SK-N-MC (cell line): Measurements from ENCODE around the gene ELAVL1.

Experiments
- EZH2 ChIP-seq: fragments of 200-600 bp; sonication (generic); IDR thresholded peaks from one replicate; pipeline ENCODE4 v1.6.1; 2017; ENCODE audit warnings: antibody characterized with exemption
- FOXP2 ChIP-seq: optimal IDR thresholded peaks from 2 replicates; pipeline ENCODE3; 2011; ENCODE audit warnings: mild to moderate bottlenecking, moderate library complexity; ENCODE audit not compliant: insufficient read depth; ENCODE audit errors: extremely low read length, control extremely low read depth
- POLR2AphosphoS5 ChIP-seq: IDR thresholded peaks from 2 replicates; pipeline ENCODE4 v1.6.1; 2012; ENCODE audit warnings: mild to moderate bottlenecking, low read depth, low read length, borderline replicate concordance

- TF ChIP-seq POLR2AphosphoS5 (no peak), EZH2 (no peak), FOXP2 (no peak)
Observed at GRCh38 chr19:7916955-7917266, 88.5 kb downstream of the ELAVL1 start.
